Fibroblast of skin of scalp (primary cell): Measurements from ENCODE around the gene METTL16.

ENCODE experiments used
- DNase-seq: peaks from one replicate; pipeline ENCODE4 v3.0.0-alpha.2; 2013

METTL16 gene

DNA sequence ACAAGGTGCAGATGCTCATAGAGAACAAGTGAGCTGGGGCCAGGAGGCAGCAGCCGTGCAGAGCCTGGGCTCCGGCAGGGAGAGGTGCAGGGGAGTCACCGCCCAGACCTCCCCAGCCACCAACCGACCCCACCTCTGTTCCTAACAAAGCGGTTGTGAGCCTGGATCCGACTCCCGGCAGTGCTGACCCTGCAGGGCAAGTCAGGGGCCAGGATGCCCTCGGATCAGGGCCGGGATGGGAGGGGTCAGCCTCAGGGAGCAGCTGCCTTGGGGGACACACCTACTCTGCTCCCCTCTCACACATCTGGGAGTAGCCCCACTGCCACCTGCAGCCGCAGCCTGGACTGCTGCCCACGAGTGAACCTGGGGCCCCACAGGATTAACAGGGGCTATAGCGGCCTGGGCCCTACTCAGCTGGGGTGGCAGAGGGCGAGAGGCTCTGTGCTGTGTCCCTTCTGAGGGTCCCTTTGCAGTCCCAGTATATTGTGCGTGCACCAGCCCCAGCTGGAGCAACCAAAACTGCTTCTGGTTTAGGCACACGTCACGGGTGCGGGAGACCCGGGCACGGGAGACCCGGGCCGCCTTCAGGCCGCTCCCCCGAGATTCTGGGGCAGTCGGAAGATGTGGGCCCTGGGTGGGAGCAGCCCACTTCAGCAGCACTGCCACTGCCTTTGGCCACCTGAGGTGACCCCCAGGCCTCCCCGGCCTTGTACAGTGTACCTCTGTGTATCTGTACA is 132.0 kb downstream of the METTL16 start:
- DNase-seq, result no peak

DNA sequence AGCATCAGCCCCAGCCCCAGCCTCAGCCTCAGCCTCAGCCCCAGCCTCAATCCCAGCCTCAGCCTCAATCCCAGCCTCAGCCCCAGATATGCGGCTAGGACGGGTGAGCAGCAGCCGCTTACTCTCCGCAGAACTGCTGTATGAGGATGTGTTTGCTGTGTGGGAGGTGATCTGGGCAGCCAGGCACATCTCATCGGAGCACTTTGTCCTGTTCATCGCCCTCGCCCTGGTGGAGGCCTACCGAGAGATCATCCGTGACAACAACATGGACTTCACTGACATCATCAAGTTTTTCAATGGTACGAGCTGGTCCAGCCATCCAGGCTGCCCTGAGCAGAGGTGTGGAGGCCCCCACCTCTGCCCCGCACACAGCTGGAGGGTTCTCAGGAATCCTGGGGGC is 132.8 kb downstream of the METTL16 start:
- DNase-seq, result no peak

DNA sequence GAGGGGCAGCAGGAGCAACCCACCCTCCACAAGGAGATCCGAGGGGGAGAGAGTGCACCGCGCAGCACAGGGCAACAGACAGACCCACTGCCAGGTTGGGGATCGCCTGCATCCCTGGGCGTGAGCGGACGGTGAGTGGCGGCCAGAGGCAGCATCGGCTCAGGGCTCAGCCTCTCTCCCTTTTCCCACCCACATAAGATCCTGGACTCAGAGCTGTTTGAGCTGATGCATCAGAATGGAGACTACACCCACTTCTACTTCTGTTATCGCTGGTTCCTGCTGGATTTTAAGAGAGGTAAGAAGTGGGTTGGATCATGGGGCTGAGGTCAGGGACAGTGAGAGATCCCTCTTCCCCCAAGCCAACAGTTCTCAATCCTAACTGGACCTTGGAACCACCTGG is 134.0 kb downstream of the METTL16 start:
- DNase-seq, result no peak

DNA sequence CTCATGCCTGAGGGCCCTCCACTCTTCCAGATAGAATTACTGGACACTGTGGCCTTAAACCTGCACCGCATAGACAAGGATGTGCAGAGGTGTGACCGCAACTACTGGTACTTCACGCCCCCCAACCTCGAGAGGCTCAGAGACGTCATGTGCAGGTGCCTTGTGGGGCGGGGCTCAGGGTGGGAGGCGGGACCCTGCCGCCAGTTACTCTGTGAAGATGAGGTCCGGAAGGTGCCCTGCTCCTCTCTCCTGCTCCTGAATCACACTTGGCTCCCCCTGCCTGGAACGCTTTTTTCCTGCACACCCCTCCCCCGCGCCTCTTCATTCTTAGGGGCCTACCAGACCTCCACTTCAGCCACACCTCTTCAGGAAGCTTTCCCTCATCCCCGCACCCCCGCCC is 135.6 kb downstream of the METTL16 start:
- no peak for DNase-seq

DNA sequence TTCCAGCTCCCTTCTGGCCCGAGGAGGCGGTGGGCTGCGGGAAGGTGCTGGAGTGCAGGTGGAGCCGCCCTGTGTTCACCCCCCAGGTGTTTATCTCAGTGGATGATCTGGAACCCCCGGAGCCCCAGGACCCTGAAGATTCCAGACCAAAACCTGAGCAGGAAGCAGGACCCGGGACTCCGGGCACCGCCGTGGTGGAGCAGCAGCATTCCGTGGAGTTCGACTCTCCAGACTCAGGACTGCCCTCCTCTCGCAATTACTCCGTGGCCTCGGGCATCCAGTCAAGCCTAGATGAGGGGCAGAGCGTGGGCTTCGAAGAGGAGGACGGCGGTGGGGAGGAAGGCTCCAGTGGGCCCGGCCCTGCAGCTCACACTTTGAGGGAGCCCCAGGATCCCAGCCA is 136.3 kb downstream of the METTL16 start:
- no peak for DNase-seq

DNA sequence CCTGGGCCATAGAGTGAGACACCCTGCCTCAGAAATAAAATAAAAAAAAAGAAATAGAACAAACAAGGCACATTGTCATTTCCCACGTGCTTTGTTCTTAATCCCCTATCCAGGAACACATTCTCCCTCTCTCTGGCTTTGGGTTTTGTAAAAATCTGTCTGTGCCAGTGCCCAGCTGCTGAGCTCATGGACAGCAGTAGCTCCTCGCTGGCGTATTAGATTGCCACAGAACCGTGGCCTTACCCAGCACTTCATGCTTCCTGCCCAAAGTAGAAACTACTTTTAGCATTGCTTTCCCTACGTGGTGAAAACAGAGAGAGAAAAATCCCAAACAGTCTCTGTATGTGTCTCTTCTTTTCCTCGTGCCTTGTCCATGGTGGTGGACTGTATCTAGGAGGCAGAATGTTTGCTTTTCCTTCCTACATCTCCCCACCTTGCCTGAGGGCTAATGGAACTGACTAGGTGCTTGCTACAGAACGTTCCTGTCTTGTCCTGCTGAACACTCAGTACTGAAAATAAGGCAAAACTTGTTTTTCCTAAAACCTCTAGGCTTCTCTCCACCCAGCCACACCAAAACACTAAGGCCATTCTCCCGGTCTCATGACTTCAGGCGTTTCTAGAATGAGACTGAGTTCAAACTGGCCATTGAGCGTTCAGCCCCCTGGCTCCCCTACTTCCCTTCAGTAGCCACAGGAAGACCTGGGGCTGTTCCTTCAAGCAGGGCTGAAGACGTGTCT is 137.0 kb downstream of the METTL16 start:
- DNase-seq, result no peak

DNA sequence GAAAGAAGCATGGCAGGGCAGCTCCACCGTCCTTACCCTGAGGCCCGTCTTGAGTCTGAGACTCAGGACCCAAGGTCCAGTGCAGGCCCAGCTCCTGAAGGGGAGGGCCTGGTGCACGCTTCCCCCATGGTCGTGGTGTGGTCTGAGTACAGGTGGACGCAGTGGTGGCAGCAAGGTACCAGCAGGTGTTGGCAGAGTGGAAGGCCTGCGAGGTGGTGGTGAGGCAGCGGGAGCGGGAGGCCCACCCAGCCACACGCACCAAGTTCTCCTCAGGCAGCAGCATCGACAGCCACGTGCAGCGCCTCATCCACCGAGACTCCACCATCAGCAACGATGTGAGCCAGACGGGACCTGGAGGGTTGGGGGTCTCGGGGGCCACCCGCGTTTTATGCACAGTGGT is 138.5 kb downstream of the METTL16 start:
- no peak for DNase-seq

DNA sequence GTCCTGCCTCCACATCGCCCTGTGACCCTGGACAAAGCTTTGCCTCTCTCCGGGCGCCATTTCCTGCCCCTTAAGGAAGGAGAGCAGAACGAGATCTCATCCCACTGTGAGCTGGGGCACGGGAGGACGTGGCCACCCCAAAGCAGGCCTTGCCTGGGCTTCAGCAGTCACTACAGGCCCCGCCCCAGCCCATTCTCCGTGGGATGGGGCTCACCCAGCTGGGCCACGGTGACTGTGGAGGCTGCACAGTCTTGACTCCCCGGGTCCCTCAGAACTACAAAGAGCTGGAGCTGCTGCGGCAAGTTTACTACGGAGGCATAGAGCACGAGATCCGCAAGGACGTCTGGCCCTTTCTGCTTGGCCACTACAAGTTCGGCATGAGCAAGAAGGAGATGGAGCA is 139.0 kb downstream of the METTL16 start:
- no peak for DNase-seq

DNA sequence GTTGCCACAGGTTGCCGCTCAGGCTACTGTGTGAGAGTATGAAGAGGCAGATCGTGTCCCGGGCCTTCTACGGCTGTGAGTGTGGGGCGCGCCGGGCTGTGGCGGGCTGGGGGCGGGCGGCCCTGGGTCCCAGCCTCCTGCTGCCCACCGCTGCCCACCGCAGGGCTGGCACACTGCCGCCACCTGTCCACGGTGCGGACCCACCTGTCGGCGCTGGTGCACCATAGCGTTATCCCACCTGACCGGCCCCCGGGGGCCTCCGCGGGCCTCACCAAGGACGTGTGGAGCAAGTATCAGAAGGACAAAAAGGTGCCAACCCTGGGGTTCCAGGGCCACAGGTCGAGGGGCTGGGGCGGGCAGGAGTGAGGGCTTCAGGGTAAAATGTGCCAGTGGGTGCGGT is 139.5 kb downstream of the METTL16 start:
- no peak for DNase-seq

DNA sequence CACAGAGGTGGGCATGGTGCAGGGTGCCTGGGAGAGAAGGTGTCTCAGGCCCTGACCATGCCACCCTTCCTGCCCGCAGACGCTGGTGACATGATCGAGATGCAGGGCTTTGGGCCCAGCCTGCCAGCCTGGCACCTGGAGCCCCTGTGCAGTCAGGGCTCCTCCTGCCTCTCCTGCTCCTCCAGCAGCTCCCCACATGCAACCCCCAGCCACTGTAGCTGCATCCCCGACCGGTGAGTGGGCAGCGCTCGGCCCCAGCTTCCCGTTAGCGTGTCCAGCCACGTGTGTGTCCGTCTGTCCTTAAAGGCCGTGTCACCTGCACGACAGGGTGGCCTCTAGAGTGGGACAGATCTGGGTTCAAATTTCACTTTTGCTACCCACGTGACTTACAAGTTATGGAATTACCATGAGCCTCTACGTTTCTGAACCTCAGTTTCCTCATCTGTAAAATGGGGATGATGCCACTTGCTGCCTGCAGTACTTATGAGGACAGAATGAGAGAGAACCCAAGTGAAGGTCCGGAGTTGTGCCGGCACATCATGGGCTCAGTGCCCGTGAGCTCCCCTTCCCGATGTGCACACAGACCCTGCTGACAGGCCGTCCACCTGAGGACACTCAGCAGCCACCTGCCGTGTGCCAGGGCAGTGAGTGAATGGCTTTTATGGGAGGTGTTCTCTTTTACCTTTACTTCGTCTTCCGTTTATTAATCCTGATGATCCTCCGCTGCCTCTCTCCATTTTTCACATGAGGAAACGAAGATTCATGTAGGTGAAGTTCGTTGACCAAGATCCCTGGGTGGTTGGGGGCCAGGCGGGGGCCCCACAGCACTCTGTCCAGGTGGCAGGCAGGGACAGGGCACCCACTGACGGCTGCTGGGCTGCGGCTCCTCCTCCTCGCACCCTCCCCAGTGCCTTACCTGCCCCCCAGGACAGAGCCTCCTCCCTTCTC is 140.2 kb downstream of the METTL16 start:
- DNase-seq, result no peak

DNA sequence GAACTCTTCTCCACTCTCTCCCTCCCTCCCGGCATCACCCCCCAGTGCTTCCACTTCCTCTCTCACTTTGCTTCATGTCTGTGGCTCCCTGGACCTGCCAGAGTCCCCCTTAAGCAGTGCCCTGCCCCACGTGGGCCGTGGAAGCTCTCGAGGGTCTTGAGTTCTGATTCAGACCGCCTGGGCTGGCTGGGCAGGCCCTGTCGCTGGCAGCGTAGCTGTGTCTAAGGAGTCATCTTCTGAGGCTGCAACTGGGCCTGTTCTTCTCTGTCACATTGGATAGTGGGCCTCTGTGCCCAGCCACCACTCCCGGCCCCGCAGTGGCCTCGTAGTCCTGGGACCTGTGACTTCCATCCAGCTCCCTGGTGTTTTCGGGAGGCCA is 141.5 kb downstream of the METTL16 start:
- no peak for DNase-seq

DNA sequence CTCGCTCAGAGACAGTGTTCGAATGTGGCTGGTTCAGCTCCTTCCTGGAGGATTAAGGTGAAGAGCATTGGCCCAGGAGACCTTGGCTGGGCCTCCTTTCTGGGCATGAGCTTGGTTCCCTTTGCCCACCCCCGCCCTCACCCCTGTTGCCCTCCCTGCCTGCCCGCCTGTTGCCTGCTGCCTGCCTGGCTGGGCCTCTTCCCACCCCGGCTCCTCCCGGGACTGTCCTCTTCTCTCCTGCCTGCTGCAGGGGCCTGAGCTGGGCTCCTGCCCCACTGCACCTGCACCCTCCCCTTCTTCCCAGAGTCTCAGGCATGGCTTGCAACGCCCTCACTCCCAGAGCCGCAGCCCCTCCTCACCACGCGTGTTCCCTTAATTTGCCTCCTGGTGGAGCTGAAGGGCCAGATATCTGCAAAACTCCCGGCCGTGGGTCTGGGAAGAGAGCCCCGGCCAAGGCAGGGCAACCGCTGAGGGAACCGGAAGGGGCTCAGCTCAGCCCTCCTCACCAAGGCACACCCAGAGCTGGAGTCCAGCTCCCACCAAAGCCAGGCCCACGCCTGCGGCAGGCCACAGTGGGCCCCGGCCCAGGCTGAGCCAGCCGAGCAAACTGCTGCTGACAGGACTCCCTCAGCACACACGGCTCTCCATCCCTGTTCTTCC is 142.0 kb downstream of the METTL16 start:
- peak; percentile 22 for DNase-seq

DNA sequence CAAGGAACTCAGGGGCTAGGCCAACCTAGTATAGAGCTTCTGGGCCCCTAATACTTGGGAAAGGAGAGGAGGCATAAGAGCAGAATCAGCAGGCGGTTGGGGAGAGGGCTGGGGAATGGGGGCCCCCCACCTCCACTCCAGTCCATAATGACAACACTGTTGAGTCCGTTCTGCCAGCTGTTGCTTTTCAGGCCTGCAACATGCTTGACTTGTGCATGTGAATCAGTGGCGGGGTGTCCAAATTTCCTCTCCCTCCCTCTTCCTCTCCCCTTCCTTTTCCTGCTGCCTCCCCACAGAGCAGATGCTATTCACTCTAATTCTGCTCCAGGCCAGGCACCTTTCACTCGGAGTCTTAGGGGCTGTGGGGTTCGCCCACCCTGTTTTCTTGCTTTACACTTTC is 142.6 kb downstream of the METTL16 start:
- DNase-seq, result no peak

DNA sequence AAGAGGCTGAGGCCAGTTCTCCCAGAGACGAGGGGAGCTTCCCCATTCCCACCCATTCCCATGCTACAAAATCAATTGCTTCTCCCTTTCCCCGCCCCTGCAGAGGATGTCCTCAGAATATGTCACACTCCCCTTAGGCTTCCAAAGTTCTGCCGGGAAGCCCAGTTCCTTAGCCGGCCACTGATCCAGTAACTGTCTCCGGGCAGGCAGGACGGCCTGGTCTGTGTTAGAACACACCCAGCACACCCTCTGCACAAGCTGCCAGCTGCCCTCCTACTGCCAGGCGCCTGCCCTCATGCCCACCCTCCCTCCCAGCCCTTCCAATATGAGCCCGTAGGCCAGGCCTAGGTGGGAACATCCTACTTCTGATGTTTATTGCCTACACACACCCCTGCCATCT is 143.3 kb downstream of the METTL16 start:
- no peak for DNase-seq

DNA sequence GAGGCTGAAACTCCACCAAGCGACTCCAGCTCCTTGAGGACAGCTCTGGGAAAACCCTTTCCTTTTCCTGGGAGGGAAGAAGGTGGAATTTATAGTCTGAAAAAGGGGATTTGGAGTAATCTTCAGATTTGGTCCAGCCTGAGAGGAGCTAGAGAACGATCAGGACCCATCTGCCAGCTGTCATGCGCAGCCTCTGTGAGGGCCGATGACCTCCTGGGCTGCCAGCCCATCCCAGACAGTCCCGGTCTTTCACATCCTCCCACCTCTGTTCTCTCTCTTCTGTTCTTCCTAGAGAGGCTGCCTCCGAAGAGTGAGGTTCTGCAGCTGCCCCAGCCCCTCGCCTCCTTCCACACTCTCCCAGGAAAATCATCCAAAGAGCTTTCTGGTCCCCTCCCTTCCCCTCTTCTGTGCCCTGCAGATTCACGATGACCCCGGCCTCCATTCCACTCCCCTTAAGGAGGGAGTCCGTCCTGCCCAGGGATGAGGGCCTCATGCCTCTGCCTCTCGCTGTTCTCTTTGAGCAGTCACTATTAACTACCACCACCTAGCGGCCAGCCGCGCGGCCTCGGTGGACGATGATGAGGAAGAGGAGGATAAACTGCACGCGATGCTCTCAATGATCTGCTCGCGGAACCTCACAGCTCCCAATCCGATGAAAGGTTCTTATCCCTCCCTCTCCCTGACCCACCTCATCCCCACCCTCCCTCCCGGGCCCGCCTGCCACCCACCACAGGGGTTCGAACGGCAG is 144.8 kb downstream of the METTL16 start:
- no peak for DNase-seq
